Measurements from ENCODE around the gene NFIA. TPM values are rescaled to one million over a fixed set of nuclear protein-coding genes. Genes with fewer than 3 reads are reported as not detected.

NFIA gene
- total and polyA plus RNA-seq, 12 donors, result 11.2 to 117 (median 92.5) TPM

GRCh38 chr1:61497013-61497412 is 414.7 kb downstream of the NFIA start:
- Histone ChIP-seq H3K27me3 (no peaks in the 10 kb centered on the region), H3K4me3 (no peak overlapping the region), H3K4me1 (peaks cover 0 to 16% (median 8%) of the 10 kb centered on the region in 9 donors), H3K36me3 (no peaks in the 10 kb centered on the region), H3K27ac (no peak overlapping the region), H3K9me3 (no peaks in the 10 kb centered on the region)
- no peak for TF ChIP-seq CTCF (IDR thresholded peaks at IDR 0.05)
- WGBS, 2 donors, result 81 to 88% methylated on average over 3 of the region's 3 CpGs
- no peak for ATAC-seq
- no peak for DNase-seq
- intact Hi-C loops (cut with DNase I), result no loop called here

GRCh38 chr1:61498342-61498741 is 416.0 kb downstream of the NFIA start:
- no peak for DNase-seq

GRCh38 chr1:61501971-61502916 is 419.9 kb downstream of the NFIA start:
- H3K36me3 ChIP-seq, result no peaks in the 10 kb centered on the region
- no peaks in the 10 kb centered on the region for H3K9me3 ChIP-seq
- H3K27me3 ChIP-seq, result no peaks in the 10 kb centered on the region
- no peak overlapping the region for H3K27ac ChIP-seq
- no peak for ATAC-seq
- H3K4me1 ChIP-seq, result peaks cover 0 to 5% (median 0%) of the 10 kb centered on the region in 9 donors
- H3K4me3 ChIP-seq, result no peak overlapping the region
- TF ChIP-seq CTCF (IDR thresholded peaks at IDR 0.05), result no peak
- DNase-seq, result no peak
- 81 to 84% methylated on average over 12 of the region's 12 CpGs for whole genome bisulfite sequencing, 2 donors
- intact Hi-C loops (cut with DNase I), result no loop called here

More at GRCh38 chr1:61498342-61498741, 416.0 kb downstream of the NFIA start:
- H3K4me1 ChIP-seq, result peaks cover 0 to 13% (median 7%) of the 10 kb centered on the region in 9 donors
- no peaks in the 10 kb centered on the region for H3K27me3 ChIP-seq
- intact Hi-C loops (cut with DNase I), result no loop called here
- H3K4me3 ChIP-seq, result no peak overlapping the region
- H3K9me3 ChIP-seq, result no peaks in the 10 kb centered on the region
- no peak overlapping the region for H3K27ac ChIP-seq
- no peak for TF ChIP-seq CTCF (IDR thresholded peaks at IDR 0.05)
- no peak for ATAC-seq
- 67 to 81% methylated on average over 8 of the region's 8 CpGs for WGBS, 2 donors
- H3K36me3 ChIP-seq, result no peaks in the 10 kb centered on the region

- Histone ChIP-seq H3K36me3 (no peaks in the 10 kb centered on the region), H3K4me3 (no peak overlapping the region), H3K27me3 (no peaks in the 10 kb centered on the region), H3K4me1 (no peaks in the 10 kb centered on the region), H3K9me3 (no peaks in the 10 kb centered on the region), H3K27ac (no peak overlapping the region)
- TF ChIP-seq CTCF (IDR thresholded peaks at IDR 0.05), result no peak
- intact Hi-C loops (cut with DNase I), result no loop called here
- WGBS, 2 donors, result 91 to 100% methylated on average over 1 of the region's 1 CpG
- no peak for DNase-seq
- ATAC-seq, result no peak
Measured at GRCh38 chr1:61504305-61504704, 421.9 kb downstream of the NFIA start.
